Heart right ventricle (tissue), 16 donors: ENCODE data around the gene EBP. TPM values are rescaled to one million over a fixed set of nuclear protein-coding genes. Genes with fewer than 3 reads are reported as not detected.

Experiments
- ATAC-seq, 8 donors: fragments of 200-7000 bp; cut with Tn5 transposase; one replicate each; pipeline ENCODE4 v1.9.1; 2020; ENCODE audit warnings: mild to moderate bottlenecking in 8 of 8, moderate library complexity in 8 of 8, moderate number of reproducible peaks in 1 of 8
- DNase-seq, 2 donors: peaks; one replicate each; pipeline ENCODE4 v3.0.0-alpha.2; 2020
- H3K27ac ChIP-seq, 10 donors: fragments of 200-600 bp; sonication (generic) in 2 of 10; one replicate each; pipeline versions ENCODE4 v1.5.0 to v1.8.0; 2020 to 2022; ENCODE audit warnings: mild to moderate bottlenecking in 3 of 10
- H3K27me3 ChIP-seq, 7 donors: fragments of 200-600 bp; one replicate each; pipeline ENCODE4 v1.8.0; 2021 to 2022; ENCODE audit warnings: mild to moderate bottlenecking in 2 of 7
- H3K36me3 ChIP-seq, 9 donors: fragments of 200-600 bp; sonication (generic) in 1 of 9; one replicate each; pipeline versions ENCODE4 v1.5.0 to v1.8.0; 2020 to 2022; ENCODE audit warnings: mild to moderate bottlenecking in 2 of 9
- H3K4me1 ChIP-seq, 9 donors: fragments of 200-600 bp; sonication (generic) in 1 of 9; one replicate each; pipeline versions ENCODE4 v1.5.0 to v1.8.0; 2020 to 2022; ENCODE audit warnings: mild to moderate bottlenecking in 4 of 9
- H3K4me3 ChIP-seq, 10 donors: fragments of 200-600 bp; sonication (generic) in 2 of 10; one replicate each; pipeline versions ENCODE4 v1.5.0 to v1.8.0; 2020 to 2022; ENCODE audit warnings: mild to moderate bottlenecking in 7 of 10, moderate library complexity in 2 of 10
- H3K9me3 ChIP-seq, 11 donors: fragments of 200-600 bp in 10 of 11; sonication (generic) in 2 of 11; one replicate each; pipeline versions ENCODE4 v1.5.0 to v1.8.0; 2013 to 2022; ENCODE audit warnings: mild to moderate bottlenecking in 2 of 11, control low read depth in 1 of 11, moderate library complexity in 1 of 11
- WGBS, 2 donors: extraction: QIAGEN DNeasy Blood & Tissue Kit; methylation state at CpG; one replicate each; pipeline ENCODE4 v1.1.7; 2013; ENCODE audit warnings: inconsistent platforms in 1 of 2; 5-methylcytosine and 5-hydroxymethylcytosine counted together
- intact Hi-C, 10 donors: fragments of 100-400 bp; cut with DNase I; formaldehyde crosslinking; loops; one replicate each; pipeline versions ENCODE4 v1.11.1 to v1.14.2; 2022
- polyA plus RNA-seq, 2 donors: library from polyadenylated mRNA; stranded (reverse); fragments of 200-250 nt; gene quantifications; one replicate each; pipeline ENCODE4 v1.2.3, GENCODE V29; 2013
- total RNA-seq, 10 donors: library from RNA; stranded (reverse); fragmentation: NEBNext Ultra II Directional in 3 of 10; extraction: Animal tissue kit (Norgen Biotek cat#: 25700) in 3 of 10; gene quantifications; one replicate each; pipeline versions ENCODE4 v1.2.1 to v1.2.4, GENCODE V29; 2021 to 2023
- TF ChIP-seq, protein P1 (sequence below), 9 donors: fragments of 200-600 bp; sonication (generic) in 2 of 9; IDR thresholded peaks; one replicate each; pipeline versions ENCODE4 v1.5.0 to v1.8.0; 2021 to 2022; ENCODE audit warnings: antibody characterized with exemption in 9 of 9, mild to moderate bottlenecking in 5 of 9, moderate library complexity in 1 of 9
- donor health status: Arrhythmogenic right ventricular cardiomyopathy.
- donor health status: ischemic (EF 13 %, LVEDD 7.1; RV severe dilation, severe dysfunction).
- donor health status: healthy with polysubstance abuse.
- donor health status: DM: no; HTN: yes; CAD: no.
- donor health status: DM: no; HTN: no; CAD: no.
- donor health status: ischemic (EF 25% LVEDD 6.9; RV normal size, moderate dysfunction).
- donor health status: ischemic (EF 25% LVEDD 5.7; RV mildly dilated, moderate dysfunction).
- donor health status: healthy.
- donor health status: DM: yes; HTN: yes; CAD: no.
- donor health status: Ischemic cardiomyopathy.
- donor health status: ischemic (EF 35%, LVEDD 5.7; RV mildly dilated, moderate dysfunction).
- donor health status: nonischemic (EF 11% LVEDD 7.7; RV severe dilation, severe dysfunction).
- donor health status: DM: yes; HTN: yes; CAD: no.
- donor health status: PGD.
- donor health status: ischemic (EF 29% LVEDD 5.4; RV normal size, mild dysfunction).
- donor health status: nonischemic (EF 23%, LVEDD 6.1; RV moderate dilation, normal function).

The EBP gene
- total and polyA plus RNA-seq, 12 donors, result 35.1 to 128 (median 55.9) TPM

DNA sequence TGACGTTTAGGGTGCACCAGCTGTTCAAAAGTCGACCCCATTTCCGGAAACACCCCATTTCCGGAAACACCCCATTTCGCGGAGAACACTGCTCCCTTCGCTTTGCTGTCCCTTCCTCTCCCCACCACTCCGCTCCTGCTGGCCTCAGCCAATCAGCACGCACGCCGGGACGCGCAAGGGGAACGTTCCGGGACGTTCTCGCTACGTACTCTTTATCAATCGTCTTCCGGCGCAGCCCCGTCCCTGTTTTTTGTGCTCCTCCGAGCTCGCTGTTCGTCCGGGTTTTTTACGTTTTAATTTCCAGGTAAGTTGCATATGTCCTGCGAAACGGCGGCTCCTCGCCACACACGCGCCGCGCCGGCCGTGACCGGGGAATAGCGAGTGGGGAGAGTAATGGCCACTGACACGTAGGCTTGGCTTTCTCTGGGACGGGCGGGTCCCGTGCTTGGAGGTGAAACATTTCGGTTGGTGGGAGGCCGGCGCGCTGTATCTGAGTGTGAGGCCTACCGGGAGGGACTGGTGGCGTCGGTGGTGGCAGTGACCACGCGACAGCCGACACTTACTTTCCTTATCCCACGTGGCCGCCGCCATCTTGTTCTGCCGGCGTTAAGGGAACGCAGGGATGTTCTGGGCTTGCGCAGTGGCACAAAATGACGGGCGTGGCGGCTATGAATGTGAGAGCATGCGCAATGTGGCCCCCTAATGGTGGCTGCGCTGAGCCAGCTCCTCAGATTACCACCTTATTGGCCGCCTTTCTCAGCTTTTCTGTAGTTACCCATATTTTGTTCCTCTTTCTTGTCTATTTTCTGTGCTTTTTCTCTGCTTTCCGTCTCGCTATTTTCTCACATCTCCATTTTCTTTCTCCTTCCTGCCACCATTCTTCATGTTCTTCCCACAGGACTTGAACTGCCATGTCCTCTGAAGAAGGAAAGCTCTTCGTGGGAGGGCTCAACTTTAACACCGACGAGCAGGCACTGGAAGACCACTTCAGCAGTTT, 53.0 kb downstream of the EBP start, which contains the start of gene RBM3:
RBM3 (plus strand) TSS at position 215 of the 997 bp plus-strand sequence; CDS start at position 912, 697 bp downstream.
- Histone ChIP-seq H3K36me3 (peaks cover 0 to 46% (median 30%) of the 10 kb centered on the region in 9 donors), H3K9me3 (no peaks in the 10 kb centered on the region), H3K4me1 (peaks cover 8 to 24% (median 14%) of the 10 kb centered on the region in 9 donors), H3K27ac (peak within 1 kb of the TSS; percentile 91 to 100 (median 99)), H3K27me3 (no peaks in the 10 kb centered on the region), H3K4me3 (peak within 1 kb of the TSS; percentile 56 to 87 (median 78))
- WGBS, 2 donors, result 0% methylated on average over 62 to 71 of the region's 71 CpGs
- TF ChIP-seq, protein P1, sequence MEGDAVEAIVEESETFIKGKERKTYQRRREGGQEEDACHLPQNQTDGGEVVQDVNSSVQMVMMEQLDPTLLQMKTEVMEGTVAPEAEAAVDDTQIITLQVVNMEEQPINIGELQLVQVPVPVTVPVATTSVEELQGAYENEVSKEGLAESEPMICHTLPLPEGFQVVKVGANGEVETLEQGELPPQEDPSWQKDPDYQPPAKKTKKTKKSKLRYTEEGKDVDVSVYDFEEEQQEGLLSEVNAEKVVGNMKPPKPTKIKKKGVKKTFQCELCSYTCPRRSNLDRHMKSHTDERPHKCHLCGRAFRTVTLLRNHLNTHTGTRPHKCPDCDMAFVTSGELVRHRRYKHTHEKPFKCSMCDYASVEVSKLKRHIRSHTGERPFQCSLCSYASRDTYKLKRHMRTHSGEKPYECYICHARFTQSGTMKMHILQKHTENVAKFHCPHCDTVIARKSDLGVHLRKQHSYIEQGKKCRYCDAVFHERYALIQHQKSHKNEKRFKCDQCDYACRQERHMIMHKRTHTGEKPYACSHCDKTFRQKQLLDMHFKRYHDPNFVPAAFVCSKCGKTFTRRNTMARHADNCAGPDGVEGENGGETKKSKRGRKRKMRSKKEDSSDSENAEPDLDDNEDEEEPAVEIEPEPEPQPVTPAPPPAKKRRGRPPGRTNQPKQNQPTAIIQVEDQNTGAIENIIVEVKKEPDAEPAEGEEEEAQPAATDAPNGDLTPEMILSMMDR (IDR thresholded peaks at IDR 0.05), result peak; percentile 11 to 63 (median 46)
- ATAC-seq (peak; percentile 95 to 99 (median 98)), DNase-seq (peak; percentile 91 to 94)
- intact Hi-C loops, result loop anchor here in 3 of 10 donors (2.0 to 10.0 kb wide), 3 partner anchors 16 to 1340 kb away; partner anchors contain the start of genes PORCN (in 1 of the 3) and USP11 (in 1 of the 3)

DNA sequence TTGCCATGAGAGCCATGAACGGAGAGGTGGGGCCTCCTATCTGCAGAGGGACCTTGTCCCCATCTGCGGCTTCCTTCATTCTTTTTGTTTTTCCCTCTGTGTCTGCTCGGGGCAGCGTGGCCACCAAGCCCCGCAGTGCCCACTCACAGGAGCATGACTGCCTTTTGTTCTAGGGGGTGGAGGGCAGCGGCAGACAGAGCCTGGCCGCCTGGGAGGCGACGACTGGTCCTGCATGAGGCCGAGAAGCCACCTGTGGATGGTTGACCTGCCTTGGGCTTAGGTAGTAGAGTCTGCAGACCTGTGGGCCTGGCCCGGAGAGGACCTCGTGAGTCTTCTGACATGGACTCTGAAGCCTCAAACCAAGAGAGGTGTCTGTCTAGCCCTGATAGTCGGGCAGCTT, 54.0 kb downstream of the EBP start:
- Histone ChIP-seq H3K4me3 (peak overlapping the region in 9 of 10 donors; percentile 56 to 87 (median 78)), H3K27me3 (no peaks in the 10 kb centered on the region), H3K4me1 (peaks cover 8 to 24% (median 14%) of the 10 kb centered on the region in 9 donors), H3K9me3 (no peaks in the 10 kb centered on the region), H3K27ac (peak overlapping the region in 7 of 10 donors; percentile 10 to 99 (median 99)), H3K36me3 (peaks cover 0 to 49% (median 30%) of the 10 kb centered on the region in 9 donors)
- no peak for ATAC-seq
- WGBS, 2 donors, result 60 to 69% methylated on average over 13 of the region's 13 CpGs
- TF ChIP-seq, protein P1 (IDR thresholded peaks at IDR 0.05), result no peak
- intact Hi-C loops, result loop anchor here in 3 of 10 donors (2.0 to 10.0 kb wide), 3 partner anchors 15 to 1341 kb away; partner anchors contain the start of genes PORCN (in 1 of the 3) and USP11 (in 1 of the 3)
- no peak for DNase-seq

DNA sequence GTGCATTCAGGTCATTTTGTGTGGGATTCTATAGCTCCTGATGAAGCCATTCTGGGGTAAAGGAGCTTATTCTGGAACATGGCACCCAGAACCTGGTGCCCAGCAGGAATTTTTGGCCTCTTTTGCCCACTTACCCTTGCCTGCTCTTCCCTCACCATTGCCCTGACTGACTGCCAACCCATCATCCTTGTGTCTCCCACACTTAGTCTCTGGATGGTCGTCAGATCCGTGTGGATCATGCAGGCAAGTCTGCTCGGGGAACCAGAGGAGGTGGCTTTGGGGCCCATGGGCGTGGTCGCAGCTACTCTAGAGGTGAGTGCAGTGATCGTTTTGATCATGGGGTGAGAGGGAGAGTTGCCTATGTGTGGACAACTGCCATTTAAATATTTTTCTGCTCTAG, 54.5 kb downstream of the EBP start:
- DNase-seq (no peak), ATAC-seq (no peak)
- Histone ChIP-seq H3K36me3 (peaks cover 0 to 49% (median 30%) of the 10 kb centered on the region in 9 donors), H3K27me3 (no peaks in the 10 kb centered on the region), H3K4me1 (peaks cover 8 to 24% (median 14%) of the 10 kb centered on the region in 9 donors), H3K4me3 (peak overlapping the region in 8 of 10 donors; percentile 56 to 87 (median 77)), H3K27ac (peak overlapping the region in 3 of 10 donors; percentile 97 to 99 (median 99)), H3K9me3 (no peaks in the 10 kb centered on the region)
- TF ChIP-seq, protein P1 (IDR thresholded peaks at IDR 0.05), result no peak
- intact Hi-C loops, result loop anchor here in 2 of 10 donors (10.0 kb wide), 2 partner anchors 71 to 1341 kb away; partner anchors contain the start of genes PORCN (in 1 of the 2) and USP11 (in 1 of the 2)
- 59 to 61% methylated on average over 6 of the region's 6 CpGs for WGBS, 2 donors

Other genes with a start within 250 kb of the EBP start
- gene SSX3, start 165.1 kb upstream of the EBP start, total RNA-seq, result not detected
- not detected for gene SSX3, start 165.1 kb upstream of the EBP start, polyA plus RNA-seq
- gene SSX4, start 138.3 kb upstream of the EBP start, total RNA-seq, result not detected
- not detected for gene SSX4, start 138.3 kb upstream of the EBP start, polyA plus RNA-seq
- not detected for gene SSX4B, start 109.8 kb upstream of the EBP start, total RNA-seq
- not detected for gene SSX4B, start 109.8 kb upstream of the EBP start, polyA plus RNA-seq
- 1 to 10 TPM in 7 of 10 donors, under 1 TPM in 3; 0.64 to 5.3 (median 1.7) TPM for gene SLC38A5, start 51.5 kb upstream of the EBP start, total RNA-seq
- 10 to 100 TPM in 1 of 2 donors, 1 to 10 TPM in 1; 2.6 to 15.4 TPM for gene SLC38A5, start 51.5 kb upstream of the EBP start, polyA plus RNA-seq
- 10 to 100 TPM; 11.6 to 22.8 (median 12.9) TPM for gene FTSJ1, start 45.6 kb upstream of the EBP start, total RNA-seq
- gene FTSJ1, start 45.6 kb upstream of the EBP start, polyA plus RNA-seq, result 10 to 100 TPM; 25.2 to 46.1 TPM
- gene PORCN, start 12.8 kb upstream of the EBP start, total RNA-seq, result 10 to 100 TPM in 9 of 10 donors, 1 to 10 TPM in 1; 9.9 to 16.1 (median 13.0) TPM
- 10 to 100 TPM; 12.7 to 26.7 TPM for gene PORCN, start 12.8 kb upstream of the EBP start, polyA plus RNA-seq
- gene TBC1D25, start 17.9 kb downstream of the EBP start, total RNA-seq, result 10 to 100 TPM; 14.7 to 22.6 (median 18.7) TPM
- 10 to 100 TPM in 1 of 2 donors, 1 to 10 TPM in 1; 6.1 to 11.1 TPM for gene TBC1D25, start 17.9 kb downstream of the EBP start, polyA plus RNA-seq
- gene RBM3, start 52.7 kb downstream of the EBP start, total RNA-seq, result 100 to 1,000 TPM in 8 of 10 donors, 10 to 100 TPM in 2; 60.0 to 204 (median 111) TPM
- gene RBM3, start 52.7 kb downstream of the EBP start, polyA plus RNA-seq, result 100 to 1,000 TPM in 1 of 2 donors, 10 to 100 TPM in 1; 99.6 to 127 TPM
- 100 to 1,000 TPM; 121 to 176 (median 157) TPM for gene WDR13, start 75.7 kb downstream of the EBP start, total RNA-seq
- gene WDR13, start 75.7 kb downstream of the EBP start, polyA plus RNA-seq, result 100 to 1,000 TPM; 292 to 352 TPM
- 10 to 100 TPM in 1 of 10 donors, 1 to 10 TPM in 8, under 1 TPM in 1; 0.86 to 14.3 (median 1.7) TPM for gene WAS, start 162.0 kb downstream of the EBP start, total RNA-seq
- 1 to 10 TPM; 1.9 TPM for gene WAS, start 162.0 kb downstream of the EBP start, polyA plus RNA-seq
- gene SUV39H1, start 174.9 kb downstream of the EBP start, total RNA-seq, result 1 to 10 TPM; 2.2 to 5.6 (median 3.1) TPM
- 1 to 10 TPM; 1.4 to 4.6 TPM for gene SUV39H1, start 174.9 kb downstream of the EBP start, polyA plus RNA-seq
- gene GLOD5, start 239.9 kb downstream of the EBP start, total RNA-seq, result not detected
- not detected for gene GLOD5, start 239.9 kb downstream of the EBP start, polyA plus RNA-seq